OCI-LY3 (cell line): ENCODE results near the gene ARPC3.

Source experiments
- CTCF ChIP-seq: fragments of 200-600, 300-600 bp; sonication (generic); IDR thresholded peaks from 2 replicates; pipeline ENCODE4 v1.5.1; 2014; ENCODE audit warnings: antibody characterized with exemption, low read length, low read depth
- EZH2phosphoT487 ChIP-seq: fragments of 200-600 bp; shearing (Covaris generic); IDR thresholded peaks from 2 replicates; pipeline ENCODE4 v1.6.1; 2018; ENCODE audit warnings: antibody characterized with exemption, mixed run types, low read depth

DNA sequence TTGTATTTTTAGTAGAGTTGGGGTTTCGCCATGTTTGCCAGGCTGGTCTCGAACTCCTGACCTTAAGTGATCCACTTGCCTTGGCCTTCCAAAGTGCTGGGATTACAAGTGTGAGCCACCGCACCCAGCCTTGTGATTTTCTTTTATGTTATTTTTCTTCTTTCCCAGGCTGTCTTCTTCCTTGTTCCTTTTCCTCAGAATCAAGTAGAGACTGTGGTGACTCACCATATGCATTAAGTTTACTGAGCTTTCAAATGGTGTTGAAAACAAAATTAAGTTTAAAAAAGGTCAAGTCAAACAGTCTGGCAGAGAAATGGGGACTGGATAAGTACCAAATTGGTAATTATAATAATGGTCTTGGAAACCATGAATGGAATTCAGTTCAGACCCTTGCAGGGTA, 5.7 kb downstream of the ARPC3 start:
- no peak for TF ChIP-seq CTCF
- no peak for TF ChIP-seq EZH2phosphoT487
